HCT116 (cell line): ENCODE data around the gene UBE2D1. TPM values are rescaled to one million over a fixed set of nuclear protein-coding genes. Genes with fewer than 3 reads are reported as not detected.

ENCODE experiments used
- ATAC-seq: fragments of 200-7000 bp; cut with Tn5 transposase; 2 replicates; pipeline ENCODE4 v1.9.1; 2020; ENCODE audit warnings: mild to moderate bottlenecking, moderate library complexity
- BruUV-seq: library from RNA; stranded (reverse); fragments of 400-500 nt; replicated peaks from 2 replicates; lab custom pipeline; 2021; lab: Mats Ljungman, UMichigan
- CTCF ChIA-PET: fragments of 300-600 bp; sonication (Branson Sonifier 250); formaldehyde crosslinking; loops from one replicate; lab custom pipeline; 2021; ENCODE audit warnings: antibody characterized with exemption; lab: Charles Lee
- POLR2A ChIA-PET: fragments of 300-600, 350-600 bp; sonication (Branson Sonifier 250); formaldehyde crosslinking; loops from one replicate; lab custom pipeline; 2021; ENCODE audit warnings: antibody characterized with exemption; lab: Charles Lee
- RAD21 ChIA-PET, 2 experiments: fragments of 300-600 bp; sonication (Branson Sonifier 250); formaldehyde crosslinking; loops; one replicate each; lab custom pipeline; 2023; ENCODE audit warnings: low total read pairs in 2 of 2; ENCODE audit not compliant: uncharacterized antibody in 2 of 2, unreplicated experiment in 2 of 2, low non-redundant PET in 1 of 2; lab: Charles Lee
- DNase-seq: peaks from one replicate; pipeline ENCODE4 v3.0.0-alpha.2; 2010; ENCODE audit warnings: low read depth, low spot score
- H2AFZ ChIP-seq: fragments of 200-600 bp; shearing (Covaris generic), sonication (generic); 2 replicates; pipeline ENCODE4 v1.6.1; 2017; ENCODE audit warnings: low read depth, mixed run types, mixed read lengths, antibody characterized with exemption, low read length; ENCODE audit not compliant: poor library complexity, severe bottlenecking
- H3K27ac ChIP-seq: 2 replicates; pipeline ENCODE4 v1.5.1; 2012; ENCODE audit warnings: low read depth, low read length
- H3K27me3 ChIP-seq: fragments of 200-600 bp; sonication (generic); 2 replicates; pipeline ENCODE4 v1.6.1; 2016; ENCODE audit warnings: mixed run types, low read length, mixed read lengths; ENCODE audit not compliant: insufficient read depth
- H3K36me3 ChIP-seq, 2 experiments: fragments of 200-500 bp in 1 of 2; fragments of 200-600 bp in 1 of 2; sonication (Bioruptor generic) in 1 of 2; sonication (generic) in 1 of 2; 2 replicates each; pipeline versions ENCODE4 v1.5.1 to v1.6.1; 2014 to 2016; ENCODE audit warnings: low read length in 2 of 2, inconsistent platforms in 1 of 2, mixed read lengths in 1 of 2, mixed run types in 1 of 2; ENCODE audit not compliant: insufficient read depth in 2 of 2, control insufficient read depth in 1 of 2
- H3K4me1 ChIP-seq, 2 experiments: fragments of 200-600 bp in 1 of 2; sonication (generic) in 1 of 2; 2 replicates each; pipeline versions ENCODE4 v1.5.1 to v1.6.1; 2012 to 2017; ENCODE audit warnings: low read length in 2 of 2, inconsistent platforms in 1 of 2, mild to moderate bottlenecking in 1 of 2, mixed read lengths in 1 of 2, mixed run types in 1 of 2, moderate library complexity in 1 of 2; ENCODE audit not compliant: insufficient read depth in 2 of 2, control insufficient read depth in 1 of 2
- H3K4me2 ChIP-seq: fragments of 200-600 bp; sonication (generic); 2 replicates; pipeline ENCODE4 v1.6.1; 2017; ENCODE audit warnings: mixed run types, low read length, mixed read lengths
- H3K4me3 ChIP-seq, 2 experiments: fragments of 200-600 bp in 1 of 2; sonication (generic) in 1 of 2; replicated peaks in 1 of 2; 2 replicates each; pipeline ENCODE4 v1.5.1; 2011 to 2016; ENCODE audit warnings: low read length in 2 of 2, control low read depth in 1 of 2, low read depth in 1 of 2, mild to moderate bottlenecking in 1 of 2, mixed read lengths in 1 of 2, mixed run types in 1 of 2
- H3K79me2 ChIP-seq: fragments of 200-600 bp; sonication (generic); 2 replicates; pipeline ENCODE4 v1.6.1; 2017; ENCODE audit warnings: mild to moderate bottlenecking, mixed run types, low read length, moderate library complexity, mixed read lengths; ENCODE audit not compliant: insufficient read depth
- H3K9ac ChIP-seq: fragments of 200-600 bp; sonication (generic); 2 replicates; pipeline ENCODE4 v1.6.1; 2016; ENCODE audit warnings: low read length, mixed read lengths
- H3K9me2 ChIP-seq: fragments of 200-600 bp; sonication (generic), shearing (Covaris generic); 2 replicates; pipeline ENCODE4 v1.6.1; 2017; ENCODE audit warnings: mixed run types, mild to moderate bottlenecking, moderate library complexity; ENCODE audit not compliant: insufficient read depth
- H3K9me3 ChIP-seq, 2 experiments: fragments of 200-500 bp in 1 of 2; fragments of 200-600 bp in 1 of 2; sonication (Bioruptor generic) in 1 of 2; sonication (generic) in 1 of 2; 2 replicates each; pipeline ENCODE4 v1.6.1; 2014 to 2017; ENCODE audit warnings: low read length in 2 of 2, mixed read lengths in 2 of 2, inconsistent platforms in 1 of 2, low read depth in 1 of 2, mild to moderate bottlenecking in 1 of 2, mixed run types in 1 of 2, moderate library complexity in 1 of 2; ENCODE audit not compliant: control insufficient read depth in 1 of 2, insufficient read depth in 1 of 2
- H4K20me1 ChIP-seq: fragments of 200-600 bp; sonication (generic), shearing (Covaris generic); 2 replicates; pipeline ENCODE4 v1.6.1; 2017; ENCODE audit warnings: mixed run types, mild to moderate bottlenecking, moderate library complexity; ENCODE audit not compliant: insufficient read depth
- CBX3 ChIP-seq: IDR thresholded peaks from 2 replicates; pipeline ENCODE4 v1.6.1; 2012; ENCODE audit warnings: low read depth
- CEBPB ChIP-seq: IDR thresholded peaks from 2 replicates; pipeline ENCODE4 v1.6.1; 2012; ENCODE audit warnings: low read depth
- EZH2phosphoT487 ChIP-seq: fragments of 200-600 bp; IDR thresholded peaks from 2 replicates; pipeline ENCODE4 v1.6.1; 2018; ENCODE audit warnings: antibody characterized with exemption, borderline replicate concordance
- JUND ChIP-seq: IDR thresholded peaks from 2 replicates; pipeline ENCODE4 v1.6.1; 2012
- RAD21 ChIP-seq: IDR thresholded peaks from 2 replicates; pipeline ENCODE4 v1.6.1; 2012; ENCODE audit warnings: low read depth, mild to moderate bottlenecking
- SRF ChIP-seq: IDR thresholded peaks from 2 replicates; pipeline ENCODE4 v1.6.1; 2012; ENCODE audit warnings: low read depth
- ZFX ChIP-seq: fragments of 450-650 bp; IDR thresholded peaks from 2 replicates; pipeline ENCODE4 v1.6.1; 2017
- ZNF274 ChIP-seq: fragments of 200-500 bp; sonication (Bioruptor generic); IDR thresholded peaks from 2 replicates; pipeline ENCODE4 v1.6.1; 2014; ENCODE audit warnings: mild to moderate bottlenecking, low read depth, low read length, inconsistent platforms
- intact Hi-C: fragments of 100-400 bp; cut with micrococcal nuclease; formaldehyde crosslinking; loops from 2 replicates; pipeline ENCODE4 v1.10.0; 2022
- total RNA-seq: library from RNA; stranded (reverse); gene quantifications from one replicate; pipeline ENCODE4 v1.2.1, GENCODE V29; 2021; ENCODE audit not compliant: unreplicated experiment
- TF ChIP-seq, protein P1 (sequence below): IDR thresholded peaks from 2 replicates; pipeline ENCODE4 v1.6.1; 2012; ENCODE audit warnings: low read depth

UBE2D1 gene
- total RNA-seq, 1 experiment from 2014 or later: 15.5 TPM

DNA sequence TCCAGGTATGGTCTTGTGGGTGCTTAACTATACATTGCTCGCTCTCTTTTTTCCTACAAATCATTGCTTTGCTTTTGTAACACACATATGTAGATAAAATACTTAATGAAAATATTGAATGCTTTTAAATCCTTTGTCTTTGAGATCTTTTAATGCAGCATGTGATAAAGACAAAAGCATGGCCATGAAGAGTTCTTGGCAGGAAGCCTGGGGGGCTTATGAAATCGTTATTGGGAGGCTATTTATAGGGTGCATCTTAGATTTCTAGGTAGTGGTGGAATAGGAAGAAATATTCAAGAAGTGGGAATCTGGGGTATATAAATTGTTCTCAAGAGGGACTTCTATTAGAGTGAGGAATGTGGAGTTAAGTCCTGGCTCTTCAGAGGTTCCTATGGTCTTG, 21.9 kb downstream of the UBE2D1 start:
- ChIA-PET CTCF (no interaction called here), RAD21 (no interaction called here), POLR2A (no interaction called here)
- no TSS peak for BruUV-seq
- no peaks in the 10 kb centered on the region for H3K9me2 ChIP-seq
- peaks cover 24% of the 10 kb centered on the region for H3K79me2 ChIP-seq
- no peak overlapping the region for H3K27ac ChIP-seq
- DNase-seq (no peak), ATAC-seq (no peak)
- H3K27me3 ChIP-seq: no peaks in the 10 kb centered on the region
- TF ChIP-seq ZFX (no peak), RAD21 (no peak), JUND (no peak), ZNF274 (no peak), CBX3 (no peak), CEBPB (no peak), EZH2phosphoT487 (no peak), SRF (no peak)
- TF ChIP-seq, protein P1, sequence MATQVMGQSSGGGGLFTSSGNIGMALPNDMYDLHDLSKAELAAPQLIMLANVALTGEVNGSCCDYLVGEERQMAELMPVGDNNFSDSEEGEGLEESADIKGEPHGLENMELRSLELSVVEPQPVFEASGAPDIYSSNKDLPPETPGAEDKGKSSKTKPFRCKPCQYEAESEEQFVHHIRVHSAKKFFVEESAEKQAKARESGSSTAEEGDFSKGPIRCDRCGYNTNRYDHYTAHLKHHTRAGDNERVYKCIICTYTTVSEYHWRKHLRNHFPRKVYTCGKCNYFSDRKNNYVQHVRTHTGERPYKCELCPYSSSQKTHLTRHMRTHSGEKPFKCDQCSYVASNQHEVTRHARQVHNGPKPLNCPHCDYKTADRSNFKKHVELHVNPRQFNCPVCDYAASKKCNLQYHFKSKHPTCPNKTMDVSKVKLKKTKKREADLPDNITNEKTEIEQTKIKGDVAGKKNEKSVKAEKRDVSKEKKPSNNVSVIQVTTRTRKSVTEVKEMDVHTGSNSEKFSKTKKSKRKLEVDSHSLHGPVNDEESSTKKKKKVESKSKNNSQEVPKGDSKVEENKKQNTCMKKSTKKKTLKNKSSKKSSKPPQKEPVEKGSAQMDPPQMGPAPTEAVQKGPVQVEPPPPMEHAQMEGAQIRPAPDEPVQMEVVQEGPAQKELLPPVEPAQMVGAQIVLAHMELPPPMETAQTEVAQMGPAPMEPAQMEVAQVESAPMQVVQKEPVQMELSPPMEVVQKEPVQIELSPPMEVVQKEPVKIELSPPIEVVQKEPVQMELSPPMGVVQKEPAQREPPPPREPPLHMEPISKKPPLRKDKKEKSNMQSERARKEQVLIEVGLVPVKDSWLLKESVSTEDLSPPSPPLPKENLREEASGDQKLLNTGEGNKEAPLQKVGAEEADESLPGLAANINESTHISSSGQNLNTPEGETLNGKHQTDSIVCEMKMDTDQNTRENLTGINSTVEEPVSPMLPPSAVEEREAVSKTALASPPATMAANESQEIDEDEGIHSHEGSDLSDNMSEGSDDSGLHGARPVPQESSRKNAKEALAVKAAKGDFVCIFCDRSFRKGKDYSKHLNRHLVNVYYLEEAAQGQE: no peak
- H4K20me1 ChIP-seq: 0 out of 2 replicates have a peak, but pooled peaks cover 8% of the 10 kb centered on the region
- no peak overlapping the region for H2AFZ ChIP-seq
- H3K4me1 ChIP-seq: no peaks in the 10 kb centered on the region
- no peak overlapping the region for H3K9ac ChIP-seq
- intact Hi-C loops: no loop called here
- no peak overlapping the region for H3K4me2 ChIP-seq
- H3K4me3 ChIP-seq: no peak overlapping the region
- H3K36me3 ChIP-seq: no peaks in the 10 kb centered on the region
- H3K9me3 ChIP-seq: no peaks in the 10 kb centered on the region
